Measurements from ENCODE around the gene PTGIS.
A peak's percentile ranks its signal among the peaks of the same experiment; 100 is the strongest.
"Not testable (repeated sequence)": the region's sequence is repeated elsewhere in the genome, so short reads cannot be mapped to it uniquely, and the experiment has no call there.

The PTGIS gene

DNA sequence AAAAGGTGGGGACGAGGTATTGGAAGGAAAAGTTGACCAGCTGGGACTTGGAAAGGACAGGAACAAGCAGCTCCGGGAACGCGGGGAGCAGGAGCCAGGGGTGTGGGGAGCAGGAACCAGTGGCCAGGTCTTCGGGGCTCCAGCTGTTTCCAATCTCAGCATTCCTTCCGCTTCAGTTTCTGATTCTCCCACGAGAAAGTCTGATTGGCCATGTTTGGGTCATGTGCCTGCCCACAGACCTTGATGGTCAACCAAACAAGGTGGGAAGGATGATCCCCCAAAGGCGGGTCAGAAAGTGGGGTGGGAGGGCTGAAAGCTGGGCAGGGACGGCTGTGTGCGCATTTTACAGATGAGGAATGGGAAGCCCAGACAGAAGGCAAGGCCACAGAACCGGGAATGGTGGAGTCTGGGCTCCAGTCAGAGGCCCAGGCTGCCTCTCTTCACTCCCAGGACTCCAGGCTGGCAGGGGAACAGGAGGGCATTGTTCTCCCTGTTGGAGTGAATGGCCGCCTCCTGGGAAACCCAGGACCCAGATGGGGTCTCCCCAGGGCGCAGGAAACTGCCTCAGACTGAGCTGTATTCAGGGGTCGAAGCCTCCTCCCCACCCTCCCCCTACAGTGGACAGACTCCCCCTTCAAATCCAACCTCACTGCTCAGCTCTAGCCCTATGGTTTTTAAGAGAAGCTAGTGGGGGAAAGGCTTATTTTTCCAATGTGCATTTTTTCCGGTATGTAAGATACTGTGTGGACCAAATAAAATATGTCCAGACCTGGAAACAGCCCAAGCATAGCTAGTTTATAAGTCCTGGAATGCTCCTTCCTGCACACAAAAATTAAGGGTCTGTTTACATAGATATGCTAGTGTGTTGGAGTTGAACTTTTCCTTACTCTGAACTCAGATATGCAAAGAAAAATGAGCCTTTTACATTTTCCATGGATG is 12.2 kb upstream of the PTGIS start:
- no peak for DNase-seq (ENCODE audit: low spot score)

DNA sequence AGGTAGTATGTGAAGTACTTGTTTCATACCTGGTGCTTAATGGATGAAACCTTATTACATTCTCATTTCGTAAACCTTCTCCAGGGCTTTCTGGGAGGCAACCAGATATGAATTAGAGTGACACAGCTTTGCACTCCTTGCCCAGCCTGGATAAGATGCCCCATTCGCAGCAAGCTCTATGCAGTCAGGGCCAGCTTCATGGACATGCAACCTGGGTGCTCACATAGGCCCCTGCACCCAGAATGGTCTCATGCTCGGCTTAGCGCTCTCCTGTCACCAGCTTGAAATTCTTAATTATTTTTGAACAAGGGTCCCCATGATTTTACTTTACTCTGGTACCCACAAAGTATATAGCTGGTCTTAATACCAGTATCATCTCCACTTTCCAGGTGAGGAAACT is 11.3 kb upstream of the PTGIS start:
- no peak for DNase-seq (ENCODE audit: low spot score)

DNA sequence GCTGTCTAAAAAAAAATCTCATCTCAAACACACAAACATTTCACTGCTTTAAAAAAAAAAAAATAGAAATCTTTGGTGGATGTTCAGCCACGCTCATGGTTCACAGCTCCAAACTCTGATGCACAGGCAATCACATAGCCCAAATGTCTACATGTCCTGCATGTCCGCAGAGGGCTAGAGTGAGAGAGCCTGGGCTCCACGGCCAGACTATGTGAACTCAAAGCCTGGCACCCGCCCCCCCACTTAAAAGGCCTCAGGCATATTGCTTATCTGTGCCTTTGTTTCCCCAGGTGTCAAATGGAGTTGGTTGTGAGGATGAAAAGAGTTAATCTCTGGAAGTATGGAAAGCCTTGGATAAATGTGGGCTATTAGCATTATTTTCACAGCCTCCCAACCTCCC is 10.5 kb upstream of the PTGIS start:
- DNase-seq (ENCODE audit: low spot score): no peak

DNA sequence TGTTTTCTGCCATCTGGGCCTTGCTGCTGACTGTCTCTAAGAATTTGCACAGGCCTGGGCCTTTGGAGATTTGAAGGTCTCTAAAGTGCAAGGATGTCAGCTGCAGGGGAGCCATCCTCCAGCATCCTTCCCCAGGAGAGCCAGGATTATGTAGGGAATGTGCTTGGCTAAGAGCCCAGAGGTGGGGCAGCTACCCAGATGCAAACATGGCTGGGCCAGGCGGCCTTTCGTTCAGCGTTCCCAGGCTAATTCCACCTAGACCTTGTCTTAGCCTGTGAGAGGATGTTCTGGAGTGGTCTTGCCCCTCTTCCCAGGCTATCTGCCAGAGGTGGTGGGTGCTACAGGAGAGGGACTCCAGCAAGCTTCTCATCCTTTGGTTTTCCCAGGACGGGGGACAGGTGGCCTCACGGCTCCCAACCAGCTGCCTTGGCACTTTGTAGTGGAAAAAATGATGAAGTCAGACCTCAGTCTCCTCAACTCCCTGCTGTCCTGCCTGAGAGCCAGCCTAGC is 7.7 kb upstream of the PTGIS start:
- no peak for DNase-seq (ENCODE audit: low spot score)

DNA sequence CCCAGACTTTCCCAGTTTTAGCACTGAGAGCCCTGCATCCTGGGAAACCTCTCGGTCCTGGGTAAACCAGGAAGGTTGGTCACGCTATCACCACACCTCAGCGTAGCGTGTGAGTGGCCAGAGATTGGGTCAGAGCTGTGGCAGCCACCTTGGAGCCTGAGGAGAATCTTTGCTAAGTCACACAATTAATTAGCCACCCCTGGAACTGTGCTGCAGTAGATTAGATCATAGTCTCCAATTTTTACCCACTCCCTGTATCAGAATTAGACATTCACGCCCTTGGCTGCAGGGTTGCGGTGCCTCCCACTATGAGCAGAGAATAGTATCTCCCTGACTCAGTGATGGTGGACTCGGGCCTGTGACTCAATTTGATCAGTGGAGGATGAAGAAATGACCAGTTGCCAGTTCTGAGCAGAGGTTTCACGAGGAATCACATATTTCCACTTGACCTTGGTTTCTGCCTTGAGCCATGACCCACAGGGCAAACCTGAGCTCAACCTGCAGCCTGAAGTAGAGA is 6.0 kb upstream of the PTGIS start:
- no peak for DNase-seq (ENCODE audit: low spot score)

DNA sequence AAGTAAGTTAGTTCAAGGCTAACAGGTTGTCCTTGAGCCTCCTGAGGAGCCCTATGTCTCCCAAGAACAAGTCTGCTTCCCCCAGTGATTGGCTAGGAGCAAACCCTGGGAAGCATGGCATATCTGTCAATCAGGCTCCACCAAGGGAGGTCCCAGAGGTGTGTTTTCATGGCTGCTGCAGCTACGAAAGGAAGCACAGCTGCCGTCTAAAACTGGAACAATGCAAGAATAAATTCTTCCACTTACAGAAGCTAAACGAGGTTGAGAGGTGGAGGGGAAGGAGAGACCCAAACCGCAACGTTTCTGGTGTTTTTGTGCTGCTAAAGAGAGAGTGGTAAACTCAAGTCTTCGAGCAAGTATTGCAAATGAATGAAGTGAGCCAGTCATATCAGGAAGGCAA is 4.9 kb upstream of the PTGIS start:
- no peak for DNase-seq (ENCODE audit: low spot score)

DNA sequence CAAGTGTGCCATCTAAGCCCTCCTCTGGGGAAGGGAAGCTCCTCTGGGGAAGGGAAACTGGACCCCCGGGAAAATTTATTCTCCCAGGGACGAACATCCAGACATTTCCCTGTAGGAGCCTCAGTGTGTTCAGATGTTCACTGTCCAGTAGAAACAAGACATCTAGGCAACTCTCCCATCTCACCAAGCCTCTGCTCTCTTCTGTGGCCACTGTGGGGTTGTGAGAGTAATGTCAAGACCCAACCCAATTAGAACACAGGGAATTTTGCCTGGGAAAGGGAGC is 3.6 kb upstream of the PTGIS start:
- DNase-seq (ENCODE audit: low spot score): no peak

DNA sequence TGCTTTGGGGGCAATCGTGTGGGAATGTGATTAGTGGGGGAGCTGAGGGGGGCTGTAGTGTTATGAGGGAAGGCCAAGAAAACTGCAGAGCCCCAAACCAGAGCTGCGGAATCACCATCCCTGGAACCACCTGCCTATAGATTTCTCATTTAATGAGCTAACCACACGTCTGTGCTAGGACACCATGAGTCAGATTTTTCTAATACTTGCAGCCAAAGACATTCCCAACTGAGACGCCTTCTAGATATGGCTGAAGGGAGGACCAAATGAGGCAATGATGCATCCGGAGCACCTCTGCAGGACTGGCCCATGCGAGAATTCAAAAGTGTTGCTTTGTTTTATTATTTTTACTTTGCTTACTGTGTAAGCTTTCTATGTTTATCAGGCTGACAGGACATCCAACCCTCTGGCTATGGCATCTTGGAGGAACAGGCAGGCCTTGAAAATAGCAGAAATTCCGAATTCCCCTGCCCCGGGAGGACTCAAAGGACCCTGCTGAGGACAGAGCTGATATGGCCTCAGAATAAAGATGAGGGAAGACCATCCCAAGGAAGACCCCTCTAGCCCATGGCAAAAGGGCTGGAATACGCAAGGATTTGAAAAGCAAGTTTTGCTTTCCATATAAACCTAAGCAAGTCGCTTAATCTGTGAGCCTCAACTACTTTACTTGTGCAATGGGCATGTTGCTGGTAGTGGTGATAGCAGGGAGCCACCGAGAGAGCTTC is 3.1 kb upstream of the PTGIS start:
- DNase-seq (ENCODE audit: low spot score): no peak

DNA sequence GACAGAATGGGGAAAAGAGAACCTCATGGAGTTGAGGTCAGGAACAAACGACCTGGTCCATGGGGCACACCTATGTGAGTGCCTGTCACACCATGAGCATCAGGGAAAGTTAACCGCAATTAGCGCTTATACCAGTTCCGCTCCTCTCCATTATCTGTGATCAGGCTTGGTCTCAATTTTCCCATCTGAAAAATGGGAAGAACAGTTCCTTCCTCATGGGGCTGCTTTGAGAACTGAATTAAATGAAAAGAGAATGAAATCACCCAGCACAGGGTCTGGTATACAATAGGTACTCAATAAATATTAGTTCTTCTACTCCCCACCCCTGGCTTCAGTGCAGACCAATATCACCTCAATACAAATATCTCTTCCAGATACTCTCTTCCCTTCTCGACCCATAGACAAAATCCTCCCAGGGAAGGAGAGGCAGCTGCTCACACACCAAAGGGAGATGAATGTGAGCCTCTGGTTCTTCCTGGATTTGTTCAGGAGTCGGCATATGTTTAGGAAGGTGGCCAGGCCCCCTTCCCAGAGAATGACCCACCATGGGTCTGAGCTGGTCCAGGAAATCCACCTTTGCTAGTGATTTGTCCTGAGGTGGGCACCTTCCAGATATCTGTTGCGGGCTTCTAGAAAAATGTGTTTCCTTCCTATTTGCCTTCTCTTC is 2.4 kb upstream of the PTGIS start:
- DNase-seq (ENCODE audit: low spot score): no peak

DNA sequence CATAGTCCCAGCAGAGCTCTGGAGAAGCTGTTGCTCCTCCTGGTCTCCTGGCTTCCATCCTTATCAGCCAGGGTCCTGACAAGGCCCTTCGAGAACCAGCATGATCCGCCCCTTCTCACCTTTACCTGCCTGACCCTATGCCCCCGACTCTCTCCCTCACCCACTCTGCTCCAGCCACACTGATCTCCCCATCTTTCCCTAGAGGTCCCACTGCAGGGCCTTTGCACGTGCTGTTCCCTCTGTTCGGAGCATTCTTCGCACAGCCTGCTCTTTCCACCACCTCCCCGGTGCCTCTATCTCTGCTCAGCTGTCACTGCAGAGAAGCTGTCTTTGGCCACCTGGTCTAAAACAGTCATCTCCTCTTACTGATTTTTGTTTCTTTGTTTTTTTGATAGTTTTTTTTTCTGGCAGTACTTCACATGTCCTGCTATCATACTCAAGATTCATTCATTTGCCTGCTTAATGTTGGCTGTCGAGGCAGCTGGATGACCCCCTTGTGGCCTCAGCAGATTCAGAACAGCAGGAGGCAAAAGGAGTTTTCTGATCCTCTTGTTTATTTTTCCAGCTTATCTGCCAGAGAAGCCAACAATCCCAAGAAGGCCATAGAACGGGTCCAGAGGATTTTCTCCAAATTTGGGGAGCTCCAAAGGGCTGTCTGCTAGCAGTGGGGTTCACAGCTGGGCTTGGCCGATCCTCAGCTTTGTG is 1.6 kb upstream of the PTGIS start:
- no peak for DNase-seq (ENCODE audit: low spot score)

DNA sequence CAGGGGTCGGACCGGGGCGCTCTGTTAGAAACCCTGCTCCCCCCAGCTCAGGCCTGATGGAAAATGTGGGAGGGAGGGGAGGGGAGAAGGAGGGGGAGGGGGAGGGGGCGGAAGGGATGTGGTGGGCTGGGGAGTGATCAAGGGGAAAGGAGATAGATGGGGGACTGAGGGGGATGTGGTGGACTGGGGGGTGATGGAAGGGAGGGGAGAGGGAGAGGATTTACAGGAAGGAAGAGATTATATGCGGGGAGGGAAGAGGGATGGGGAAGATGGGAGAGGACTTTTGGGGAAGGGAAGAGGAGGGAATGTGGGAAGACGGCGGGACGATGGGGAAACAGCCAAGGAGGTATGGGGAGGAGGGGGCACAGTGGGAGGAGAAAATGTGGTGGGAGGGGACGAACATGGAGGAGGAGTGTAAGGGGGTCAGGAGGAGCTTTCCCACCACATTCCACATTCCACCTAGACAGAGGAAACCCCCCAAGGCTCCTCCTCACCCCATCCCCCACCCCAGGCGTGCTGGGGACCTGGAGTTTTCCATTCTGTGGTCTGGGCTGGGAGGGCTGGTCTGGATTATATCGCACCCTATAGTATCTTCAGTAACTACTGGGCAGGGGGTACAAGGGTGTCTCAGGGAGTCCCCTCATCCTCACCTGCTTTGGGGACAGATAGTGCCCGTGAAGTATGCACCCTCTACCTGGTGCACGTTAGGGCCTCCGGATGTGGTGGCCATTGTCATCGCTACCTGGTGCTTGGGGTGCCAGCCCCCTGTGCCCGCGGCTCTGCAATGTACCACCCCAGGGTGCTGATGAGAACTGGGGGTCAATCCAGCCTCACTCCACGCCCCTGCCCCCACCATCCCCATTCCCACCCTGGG is 578 bp upstream of the PTGIS start:
- DNase-seq (ENCODE audit: low spot score): no peak

DNA sequence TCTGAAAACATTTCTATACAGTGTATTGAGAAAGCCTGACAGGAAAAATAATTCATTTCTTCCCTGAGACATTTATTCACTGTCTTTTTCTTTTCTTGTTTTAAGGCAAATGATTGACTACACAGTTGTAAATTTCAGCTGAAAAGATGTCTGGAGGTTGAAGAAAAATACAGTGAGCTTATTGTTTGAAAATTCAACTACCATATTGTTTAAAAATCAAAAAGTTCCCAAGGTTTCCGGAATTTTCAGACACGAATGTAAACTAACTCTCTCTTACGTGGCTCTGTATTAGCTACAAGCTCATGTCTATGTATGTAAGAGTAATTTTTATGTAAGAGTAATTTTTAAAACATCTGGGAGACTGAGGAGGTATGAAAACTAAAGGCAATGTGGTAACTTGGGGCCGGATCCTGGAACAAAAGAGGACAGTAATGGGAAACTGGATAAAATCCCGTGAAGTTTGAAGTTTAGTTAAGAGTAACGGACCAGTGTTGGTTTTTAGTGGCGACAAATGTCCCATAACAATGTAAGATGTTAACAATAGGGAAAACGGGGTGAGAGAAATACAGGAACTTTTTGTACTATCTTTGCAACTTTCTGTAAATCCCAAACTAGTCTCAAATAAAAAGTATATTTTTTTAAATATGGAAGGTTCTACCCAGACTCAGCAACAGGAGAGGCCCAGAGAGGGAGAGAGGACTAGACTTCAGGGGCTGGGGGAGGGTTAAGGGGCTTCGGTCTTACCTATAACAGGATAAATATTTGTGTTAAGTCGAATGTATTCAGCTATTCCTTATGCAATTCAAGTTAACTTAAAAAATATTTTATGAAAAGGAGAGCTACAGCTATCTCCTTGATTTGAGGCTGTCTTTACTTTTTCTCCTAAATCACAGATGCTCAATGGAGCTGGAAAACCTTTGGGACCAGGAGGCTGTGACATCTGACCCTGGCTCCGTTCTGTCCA is 1.3 kb downstream of the PTGIS start:
- DNase-seq (ENCODE audit: low spot score): no peak

DNA sequence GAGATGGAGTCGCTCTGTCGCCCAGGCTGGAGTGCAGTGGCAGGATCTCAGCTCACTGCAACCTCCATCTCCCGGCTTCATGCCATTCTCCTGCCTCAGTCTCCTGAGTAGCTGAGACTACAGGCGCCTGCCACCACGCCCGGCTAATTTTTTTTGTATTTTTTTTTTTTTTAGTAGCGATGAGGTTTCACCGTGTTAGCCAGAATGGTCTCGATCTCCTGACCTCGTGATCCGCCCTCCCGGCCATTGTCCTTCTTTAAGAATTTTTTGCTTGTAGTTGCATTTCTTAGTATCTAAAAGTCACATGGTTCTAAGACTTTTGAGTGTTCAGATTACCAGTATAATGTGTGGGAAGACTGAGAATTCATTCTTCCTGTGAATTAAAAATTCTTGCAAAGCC is 2.9 kb downstream of the PTGIS start:
- not testable (repeated sequence) for DNase-seq (ENCODE audit: low spot score)

DNA sequence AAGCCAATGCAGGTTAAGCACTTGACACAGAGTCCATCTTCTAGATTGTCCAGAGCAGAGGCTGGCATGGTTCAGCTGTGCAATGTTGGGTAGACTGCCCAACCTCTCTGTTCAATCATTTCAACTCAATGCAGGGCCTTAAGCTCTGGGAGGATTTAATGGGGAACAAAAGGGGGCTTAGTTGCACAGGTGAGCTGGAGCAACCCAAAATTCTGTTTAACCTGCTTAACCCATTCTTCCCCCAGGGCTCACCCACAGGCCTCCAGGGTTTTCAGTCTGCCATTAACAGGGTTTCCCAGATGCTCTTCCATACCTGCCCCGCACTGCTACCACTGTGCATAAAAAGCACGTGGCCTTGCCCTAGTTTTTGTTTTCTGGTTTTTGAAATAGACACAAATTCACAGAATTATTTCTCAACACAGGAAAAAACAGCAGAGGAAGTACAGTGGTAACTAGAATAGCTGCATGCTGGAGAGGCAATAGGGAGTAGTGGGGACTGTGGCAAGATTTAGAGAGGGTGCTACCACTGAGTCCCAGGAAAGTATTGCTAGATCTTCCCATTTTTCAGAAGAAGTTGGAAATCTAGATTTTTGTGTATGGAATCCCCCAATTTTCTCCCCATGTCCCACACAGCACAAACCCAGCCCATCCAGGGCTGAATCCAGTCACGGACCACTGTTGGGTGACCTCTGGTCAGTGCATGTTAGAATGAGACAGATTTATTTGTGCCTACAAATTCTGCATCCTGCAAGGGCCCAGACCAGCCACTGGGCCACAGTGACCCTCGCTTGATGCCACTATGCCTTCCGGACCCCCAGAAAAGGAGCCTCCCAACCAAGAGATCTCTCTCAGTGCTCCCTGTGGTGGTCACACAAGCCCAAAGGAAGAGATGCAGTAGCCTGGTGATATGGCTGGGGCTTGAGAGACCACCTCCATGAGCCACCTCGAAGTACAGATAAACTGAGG is 4.6 kb downstream of the PTGIS start:
- DNase-seq (ENCODE audit: low spot score): no peak

DNA sequence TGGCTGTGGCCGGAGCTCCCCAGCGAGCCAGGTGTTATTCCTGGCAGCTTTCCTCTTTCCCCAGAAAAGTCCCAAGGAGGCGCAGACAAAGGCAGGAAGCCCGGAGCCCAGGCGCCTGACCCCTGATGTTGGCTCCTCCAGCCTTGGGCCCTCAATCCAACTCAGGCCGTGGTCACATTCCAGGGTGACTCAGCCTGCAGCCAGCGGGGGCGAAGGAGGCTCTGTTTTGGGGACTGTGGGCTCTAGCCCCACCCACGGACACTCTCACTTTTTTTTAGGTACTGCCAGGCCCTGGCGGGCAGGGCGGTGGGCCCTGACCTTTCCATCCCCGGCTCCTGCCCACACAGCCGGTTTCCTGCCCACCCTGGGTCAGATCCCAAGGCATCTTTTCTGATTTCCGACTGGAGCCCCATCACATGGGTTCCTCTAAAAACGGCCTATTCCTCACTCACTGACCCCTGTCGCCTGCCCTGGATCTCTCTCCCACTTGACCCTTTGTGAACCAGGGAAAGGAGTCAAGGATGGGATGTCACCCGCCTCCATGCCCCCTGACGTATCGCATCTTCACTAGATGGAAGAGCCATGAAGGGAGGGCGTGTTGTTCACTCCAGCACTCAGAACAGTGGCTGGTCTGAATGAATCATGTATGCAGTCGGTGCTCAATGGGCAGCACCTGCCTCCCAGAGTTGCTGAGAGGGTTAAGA is 5.5 kb downstream of the PTGIS start:
- peak; percentile 91 for DNase-seq (ENCODE audit: low spot score)

DNA sequence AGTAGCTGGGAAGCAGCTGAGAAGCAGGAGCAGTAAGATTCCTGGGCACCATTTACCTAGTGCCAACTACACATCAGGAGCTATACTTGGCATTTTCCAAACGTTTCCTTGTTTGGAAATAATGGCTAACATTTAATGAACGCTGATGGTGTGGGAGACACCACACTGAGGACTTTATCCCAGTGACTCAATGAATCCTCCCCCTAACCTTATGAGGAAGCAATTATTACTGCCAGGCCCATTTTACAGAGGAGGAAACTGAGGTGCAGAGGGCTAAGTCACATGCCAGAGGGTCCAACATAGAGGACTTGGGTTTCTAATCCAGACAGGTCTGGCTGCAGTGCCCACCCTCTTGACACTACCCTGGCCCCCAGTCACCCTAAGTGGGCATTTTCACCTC is 6.1 kb downstream of the PTGIS start:
- DNase-seq (ENCODE audit: low spot score): no peak

DNA sequence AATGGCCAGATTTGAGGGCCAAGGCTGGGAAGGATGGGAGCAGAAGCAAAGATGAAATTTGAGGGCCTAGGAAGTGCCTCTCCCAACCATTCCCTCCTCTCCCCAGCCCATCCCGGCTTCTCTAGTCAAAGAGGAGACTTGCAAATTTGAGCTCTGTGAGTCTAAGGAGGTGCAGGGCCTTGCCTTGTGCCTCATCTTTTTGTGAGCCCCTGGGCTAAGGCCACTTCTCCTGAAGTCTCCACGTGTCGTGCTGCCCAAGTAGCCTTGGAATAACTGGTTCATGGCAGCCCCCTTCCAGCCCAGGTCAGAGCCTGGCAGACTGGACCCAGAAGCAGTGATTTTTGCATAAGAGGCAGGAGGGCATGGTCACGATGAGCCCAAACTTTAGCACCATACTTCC is 6.7 kb downstream of the PTGIS start:
- DNase-seq (ENCODE audit: low spot score): no peak

DNA sequence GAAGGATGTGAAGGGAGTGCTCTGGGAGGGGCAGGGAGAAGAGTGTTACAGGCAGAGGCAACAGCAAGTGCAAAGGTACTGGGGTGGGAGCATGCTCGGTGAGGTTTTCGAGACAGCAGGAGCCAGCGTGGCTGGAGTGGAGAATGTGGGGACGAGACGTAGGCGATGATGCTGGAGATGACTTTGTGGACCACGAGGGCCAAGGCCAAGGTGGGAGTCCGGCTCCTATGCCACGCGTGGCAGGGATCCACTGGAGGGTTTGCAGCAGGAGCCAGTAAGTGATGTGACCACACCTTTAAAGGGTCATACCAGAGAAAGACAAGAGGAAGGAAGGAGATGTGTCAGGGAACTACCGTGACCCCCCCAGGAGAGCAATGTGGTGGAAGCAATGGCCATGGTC is 7.3 kb downstream of the PTGIS start:
- DNase-seq (ENCODE audit: low spot score): no peak

Measured in hepatic stellate cell (primary cell).